Neural crest cell (in vitro differentiated cells): Measurements from ENCODE around the gene PMEL. TPM values are rescaled to one million over a fixed set of nuclear protein-coding genes. Genes with fewer than 3 reads are reported as not detected.
"Not testable (repeated sequence)": the region's sequence is repeated elsewhere in the genome, so short reads cannot be mapped to it uniquely, and the experiment has no call there.

Experiments
- DNase-seq: peaks from one replicate; pipeline ENCODE4 v3.0.0; 2021; ENCODE audit warnings: low read depth, mixed read lengths, low spot score
- H3K27ac Mint-ChIP-seq: one replicate; pipeline ENCODE4 v1.8.0; 2021; ENCODE audit warnings: mild to moderate bottlenecking, mixed read lengths; ENCODE audit not compliant: unreplicated experiment
- H3K27me3 Mint-ChIP-seq: 2 replicates; pipeline ENCODE4 v1.8.0; 2021; ENCODE audit warnings: low read depth, mild to moderate bottlenecking, mixed read lengths
- H3K36me3 Mint-ChIP-seq: 2 replicates; pipeline ENCODE4 v1.8.0; 2021; ENCODE audit warnings: low read depth, mild to moderate bottlenecking, mixed read lengths
- H3K4me1 Mint-ChIP-seq: 2 replicates; pipeline ENCODE4 v1.8.0; 2021; ENCODE audit warnings: mixed read lengths
- H3K4me3 Mint-ChIP-seq: one replicate; pipeline ENCODE4 v1.8.0; 2021; ENCODE audit warnings: mild to moderate bottlenecking, mixed read lengths
- H3K9me3 Mint-ChIP-seq: 2 replicates; pipeline ENCODE4 v1.8.0; 2021; ENCODE audit warnings: mixed read lengths
- CTCF ChIP-seq: fragments of 200-600 bp; sonication (generic); conservative IDR thresholded peaks from 2 replicates; pipeline ENCODE4 v1.5.0; 2021; ENCODE audit warnings: antibody characterized with exemption, mild to moderate bottlenecking
- total RNA-seq: library from RNA; stranded (reverse); gene quantifications from 2 replicates; pipeline ENCODE4 v1.2.1, GENCODE V29; 2021

PMEL gene
- total RNA-seq, 1 donor from 2014 or later, result 36.9 TPM

- no peak for DNase-seq
- no peak for TF ChIP-seq CTCF
- no peak overlapping the region for H3K4me3 Mint-ChIP-seq
- H3K27ac Mint-ChIP-seq, result no peak overlapping the region
- H3K36me3 Mint-ChIP-seq, result no peaks in the 10 kb centered on the region
- H3K27me3 Mint-ChIP-seq, result no peaks in the 10 kb centered on the region
- peaks cover 25% of the 10 kb centered on the region for H3K4me1 Mint-ChIP-seq
- H3K9me3 Mint-ChIP-seq, result no peaks in the 10 kb centered on the region
Measured at GRCh38 chr12:55922126-55922525, 43.7 kb downstream of the PMEL start.

- DNase-seq, H3K4me3 Mint-ChIP-seq, H3K36me3 Mint-ChIP-seq, H3K27me3 Mint-ChIP-seq, H3K27ac Mint-ChIP-seq, H3K9me3 Mint-ChIP-seq, H3K4me1 Mint-ChIP-seq: not testable (repeated sequence)
Measured at GRCh38 chr12:55919032-55919431, 46.8 kb downstream of the PMEL start.

GRCh38 chr12:55915482-55915859 is 50.4 kb downstream of the PMEL start:
- TF ChIP-seq CTCF, result no peak
- no peak for DNase-seq
- Mint-ChIP-seq H3K27ac (no peak overlapping the region), H3K36me3 (peaks cover 2% of the 10 kb centered on the region), H3K27me3 (no peaks in the 10 kb centered on the region), H3K4me1 (no peaks in the 10 kb centered on the region), H3K9me3 (no peaks in the 10 kb centered on the region), H3K4me3 (no peak overlapping the region)

GRCh38 chr12:55912908-55913307 is 52.9 kb downstream of the PMEL start:
- TF ChIP-seq CTCF, result no peak
- no peaks in the 10 kb centered on the region for H3K27me3 Mint-ChIP-seq
- H3K9me3 Mint-ChIP-seq, result no peaks in the 10 kb centered on the region
- no peak overlapping the region for H3K27ac Mint-ChIP-seq
- peaks cover 2% of the 10 kb centered on the region for H3K36me3 Mint-ChIP-seq
- no peak for DNase-seq
- peaks cover 13% of the 10 kb centered on the region for H3K4me1 Mint-ChIP-seq
- H3K4me3 Mint-ChIP-seq, result no peak overlapping the region

- Mint-ChIP-seq H3K27ac (peak overlapping the region; percentile 12), H3K36me3 (peaks cover under 1% of the 10 kb centered on the region), H3K9me3 (no peaks in the 10 kb centered on the region), H3K4me1 (peaks cover 13% of the 10 kb centered on the region), H3K4me3 (no peak overlapping the region), H3K27me3 (no peaks in the 10 kb centered on the region)
- no peak for DNase-seq
- no peak for TF ChIP-seq CTCF
Measured at GRCh38 chr12:55909513-55909884, 56.3 kb downstream of the PMEL start.

GRCh38 chr12:55908726-55909512 is 56.9 kb downstream of the PMEL start:
- Mint-ChIP-seq H3K27ac (peak overlapping the region; percentile 37), H3K4me3 (no peak overlapping the region)
- TF ChIP-seq CTCF, result no peak

More at GRCh38 chr12:55908726-55909512, 56.9 kb downstream of the PMEL start:
- DNase-seq, result no peak
- H3K9me3 Mint-ChIP-seq, result no peaks in the 10 kb centered on the region
- H3K27me3 Mint-ChIP-seq, result no peaks in the 10 kb centered on the region
- H3K36me3 Mint-ChIP-seq, result no peaks in the 10 kb centered on the region
- peaks cover 13% of the 10 kb centered on the region for H3K4me1 Mint-ChIP-seq
